A673 (cell line): ENCODE measurements around the gene TMEM95. TPM values are rescaled to one million over a fixed set of nuclear protein-coding genes. Genes with fewer than 3 reads are reported as not detected.

Source experiments
- BruUV-seq: library from RNA; stranded (reverse); fragments of 400-500 nt; replicated peaks from 2 replicates; lab custom pipeline; 2021; lab: Mats Ljungman, UMichigan
- CTCF ChIA-PET: fragments of 300-600 bp; sonication (Branson Sonifier 250); formaldehyde crosslinking; loops from one replicate; lab custom pipeline; 2022; ENCODE audit warnings: antibody characterized with exemption; lab: Charles Lee
- POLR2A ChIA-PET: fragments of 300-600 bp; sonication (Branson Sonifier 250); formaldehyde crosslinking; loops from one replicate; lab custom pipeline; 2022; ENCODE audit warnings: antibody characterized with exemption; ENCODE audit not compliant: low non-redundant PET; lab: Charles Lee
- DNase-seq: peaks from one replicate; pipeline ENCODE4 v3.0.0-alpha.2; 2015; ENCODE audit warnings: low spot score
- H3K27ac ChIP-seq: fragments of 200-600 bp; sonication (generic); 2 replicates; pipeline ENCODE4 v1.5.1; 2016; ENCODE audit warnings: mixed run types, low read depth, mild to moderate bottlenecking, mixed read lengths, antibody characterized with exemption, low read length; ENCODE audit not compliant: poor library complexity, severe bottlenecking
- H3K27me3 ChIP-seq: fragments of 200-600 bp; sonication (generic); replicated peaks from 2 replicates; pipeline ENCODE4 v1.6.1; 2017; ENCODE audit warnings: mixed run types, low read depth, mild to moderate bottlenecking, mixed read lengths, antibody characterized with exemption, low read length; ENCODE audit not compliant: insufficient read depth, poor library complexity
- H3K36me3 ChIP-seq: fragments of 200-600 bp; sonication (generic); 2 replicates; pipeline ENCODE4 v1.6.1; 2016; ENCODE audit warnings: mixed run types, mild to moderate bottlenecking, mixed read lengths, antibody characterized with exemption, low read length; ENCODE audit not compliant: insufficient read depth, poor library complexity, severe bottlenecking
- H3K4me1 ChIP-seq: fragments of 200-600 bp; sonication (generic); 2 replicates; pipeline ENCODE4 v1.6.1; 2017; ENCODE audit warnings: mixed run types, mild to moderate bottlenecking, mixed read lengths, antibody characterized with exemption, low read length; ENCODE audit not compliant: insufficient read depth, poor library complexity, severe bottlenecking
- H3K4me3 ChIP-seq: fragments of 200-600 bp; sonication (generic); 2 replicates; pipeline ENCODE4 v1.5.1; 2016; ENCODE audit warnings: low read depth, mixed run types, mild to moderate bottlenecking, mixed read lengths, low read length; ENCODE audit not compliant: poor library complexity, severe bottlenecking
- H3K9me3 ChIP-seq: fragments of 200-600 bp; sonication (generic); 2 replicates; pipeline ENCODE4 v1.6.1; 2016; ENCODE audit warnings: mixed run types, low read depth, mild to moderate bottlenecking, mixed read lengths, antibody characterized with exemption, low read length; ENCODE audit not compliant: poor library complexity, severe bottlenecking
- CTCF ChIP-seq: fragments of 300-800, 200-600 bp; sonication (generic); conservative IDR thresholded peaks from 2 replicates; pipeline ENCODE4 v1.5.1; 2017; ENCODE audit warnings: low read depth, mild to moderate bottlenecking, antibody characterized with exemption, low read length, moderate library complexity, mixed read lengths
- EZH2 ChIP-seq: fragments of 200-600 bp; sonication (generic); IDR thresholded peaks from 2 replicates; pipeline ENCODE4 v1.6.1; 2017; ENCODE audit warnings: borderline replicate concordance, low read depth, mild to moderate bottlenecking, mixed read lengths, antibody characterized with exemption, low read length; ENCODE audit not compliant: poor library complexity, severe bottlenecking
- intact Hi-C: fragments of 100-400 bp; cut with micrococcal nuclease; formaldehyde crosslinking; loops from one replicate; pipeline ENCODE4 v1.10.0; 2022; ENCODE audit not compliant: unreplicated experiment
- total RNA-seq: library from RNA; stranded (reverse); gene quantifications from 2 replicates; pipeline ENCODE4 v1.2.3, GENCODE V29; 2021

The TMEM95 gene
- total RNA-seq, 1 experiment from 2014 or later: not detected

DNA sequence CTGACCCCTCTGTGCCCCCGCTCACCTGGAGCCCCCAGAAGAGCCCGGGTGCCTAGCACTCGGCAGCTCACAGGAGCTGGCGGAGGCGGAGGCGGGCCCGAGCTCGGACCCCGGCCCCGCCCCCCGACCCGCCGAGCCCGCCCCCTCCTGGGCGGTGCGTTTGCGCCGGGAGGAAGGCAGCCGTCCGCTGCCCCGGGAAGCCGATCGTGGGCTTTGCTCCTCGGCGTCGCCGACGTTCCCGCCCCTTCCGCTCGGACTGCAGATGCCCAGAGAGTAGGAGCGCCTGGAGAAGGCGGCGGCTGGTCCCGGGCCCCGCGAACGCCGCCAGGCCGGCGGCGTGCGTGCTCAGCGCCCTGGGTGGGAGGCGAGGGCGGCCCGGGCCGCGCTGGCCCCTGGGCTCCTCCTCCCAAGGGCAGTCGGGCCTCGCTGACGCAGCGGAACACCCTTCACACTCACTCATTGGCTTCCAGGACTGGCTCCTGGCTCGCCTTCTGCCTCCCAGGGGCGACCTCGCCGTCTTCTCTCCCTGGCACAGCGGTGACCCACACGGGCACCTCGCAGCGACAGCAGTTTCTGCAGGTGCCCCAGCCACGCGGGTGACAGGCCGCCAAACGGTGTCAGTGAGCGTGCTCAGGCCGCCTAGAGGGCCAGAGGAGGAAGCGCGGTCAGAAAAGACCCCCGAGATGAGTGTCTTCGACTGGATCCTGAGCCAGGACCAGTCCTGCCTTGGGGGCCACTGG lies 39.7 kb downstream of the TMEM95 start, which contains the start of gene PLSCR3:
Gene PLSCR3 (minus strand): TSS at position 74 of the 740 bp plus-strand sequence. CDS start 415 bp downstream, outside the sequence.
- Histone ChIP-seq H3K36me3 (no peaks in the 10 kb centered on the region), H3K4me3 (peak within 1 kb of the TSS; percentile 94), H3K4me1 (peaks cover 13% of the 10 kb centered on the region), H3K9me3 (no peaks in the 10 kb centered on the region), H3K27ac (peak within 1 kb of the TSS; percentile 80), H3K27me3 (no peaks in the 10 kb centered on the region)
- ChIA-PET CTCF (interaction anchor here (0.6 to 1.3 kb wide), 3 partner anchors 9 to 60 kb away, joined by 3 to 6 read pairs (median 6); partner anchors contain the start of gene TMEM256), POLR2A (interaction anchor here (0.9 kb wide), 1 partner anchor 10 kb away, joined by 3 read pairs; no protein-coding TSS in a partner anchor)
- DNase-seq: peak; percentile 87
- TF ChIP-seq CTCF (peak; percentile 50), EZH2 (no peak)
- intact Hi-C loops: no loop called here
- BruUV-seq: no TSS peak

DNA sequence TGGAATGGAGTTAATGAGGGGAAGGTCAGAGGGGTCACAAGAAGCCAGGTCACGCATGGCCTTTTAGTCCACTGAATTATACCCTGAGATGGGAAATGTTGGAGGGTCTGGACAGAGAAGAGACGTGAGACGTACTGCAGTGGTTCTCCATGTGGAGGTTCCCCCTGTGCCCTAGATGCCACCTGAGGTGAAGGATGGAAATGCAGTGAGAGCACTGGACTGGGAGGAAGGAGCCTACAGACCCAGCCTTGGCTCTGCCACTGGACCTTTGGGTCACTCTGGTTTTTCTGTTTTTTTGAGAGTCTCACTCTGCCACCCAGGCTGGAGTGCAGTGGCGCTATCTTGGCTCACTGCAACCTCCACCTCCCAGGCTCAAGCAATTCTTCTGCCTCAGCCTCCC lies 41.2 kb downstream of the TMEM95 start:
- intact Hi-C loops: no loop called here
- no TSS peak for BruUV-seq

DNA sequence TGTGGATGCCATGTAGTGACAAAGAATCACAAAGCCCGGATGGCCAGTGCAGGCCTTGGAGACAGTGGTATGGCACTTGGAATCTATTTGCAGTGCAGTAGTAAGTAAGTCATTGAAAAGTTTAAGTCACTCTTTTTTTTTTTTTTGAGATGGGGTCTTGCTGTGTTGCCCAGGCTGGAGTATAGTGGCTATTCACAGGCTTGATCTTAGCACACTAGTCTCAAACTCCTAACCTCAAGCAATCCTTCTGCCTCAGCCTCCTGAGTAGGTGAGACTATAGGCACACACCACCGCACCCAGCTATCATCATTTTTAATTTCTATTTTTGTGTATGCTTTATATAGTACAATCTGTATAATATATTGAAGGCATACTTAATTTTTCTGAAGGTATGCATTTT lies 43.7 kb downstream of the TMEM95 start:
- Histone ChIP-seq H3K4me3 (no peak overlapping the region), H3K9me3 (no peaks in the 10 kb centered on the region), H3K27me3 (no peaks in the 10 kb centered on the region), H3K27ac (no peak overlapping the region), H3K4me1 (peaks cover 15% of the 10 kb centered on the region), H3K36me3 (no peaks in the 10 kb centered on the region)
- BruUV-seq: no TSS peak
- no peak for TF ChIP-seq EZH2
- no peak for TF ChIP-seq CTCF
- intact Hi-C loops: no loop called here
- DNase-seq: no peak
- CTCF ChIA-PET: interaction anchor here (0.6 kb wide), 1 partner anchor 8 kb away, joined by 3 read pairs; no protein-coding TSS in a partner anchor
- POLR2A ChIA-PET: no interaction called here

More for the DNA sequence above, 41.2 kb downstream of the TMEM95 start:
- ChIA-PET CTCF (no interaction called here), POLR2A (interaction anchor here (0.6 kb wide), 1 partner anchor 61 kb away, joined by 4 read pairs; no protein-coding TSS in a partner anchor)
- H3K27ac ChIP-seq: no peak overlapping the region
- H3K4me3 ChIP-seq: no peak overlapping the region
- DNase-seq: no peak
- no peak for TF ChIP-seq EZH2
- TF ChIP-seq CTCF: no peak
- H3K27me3 ChIP-seq: no peaks in the 10 kb centered on the region
- no peaks in the 10 kb centered on the region for H3K36me3 ChIP-seq
- no peaks in the 10 kb centered on the region for H3K9me3 ChIP-seq
- peaks cover 13% of the 10 kb centered on the region for H3K4me1 ChIP-seq
